Measurements from ENCODE around the gene CHD5.

DNA sequence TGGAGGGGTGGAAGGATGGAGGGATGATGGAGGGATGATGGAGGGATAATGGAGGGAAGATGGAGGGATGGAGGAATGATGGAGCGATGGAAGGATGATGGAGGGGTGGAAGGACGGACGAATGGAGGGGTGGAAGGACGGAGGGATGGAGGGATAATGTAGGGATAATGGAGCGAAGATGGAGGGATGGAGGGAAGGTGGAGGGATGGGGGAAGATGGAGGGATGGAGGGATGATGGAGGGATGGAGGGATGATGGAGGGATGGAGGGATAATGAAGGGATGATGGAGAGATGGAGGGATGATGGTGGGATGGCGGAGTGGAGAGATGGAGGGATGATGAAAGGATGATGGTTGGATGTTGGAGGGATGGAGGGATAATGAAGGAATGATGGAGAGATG is 73.1 kb downstream of the CHD5 start:
- TF ChIP-seq EZH2 (IDR thresholded peaks at IDR 0.05; ENCODE audit: insufficient read depth, poor library complexity, severe bottlenecking) (no peak), EZH2phosphoT487 (IDR thresholded peaks at IDR 0.05; ENCODE audit: insufficient read depth, low read depth) (no peak)

Data from GM23248 (cell line).